HG03280 (cell line): Measurements from ENCODE around the gene SMAD2.

Experiments used
- ATAC-seq: cut with Tn5 transposase; IDR thresholded peaks from one replicate; pipeline ENCODE4 v1.9.1; 2021; ENCODE audit warnings: mild to moderate bottlenecking, moderate library complexity; ENCODE audit not compliant: unreplicated experiment

Gene SMAD2

DNA sequence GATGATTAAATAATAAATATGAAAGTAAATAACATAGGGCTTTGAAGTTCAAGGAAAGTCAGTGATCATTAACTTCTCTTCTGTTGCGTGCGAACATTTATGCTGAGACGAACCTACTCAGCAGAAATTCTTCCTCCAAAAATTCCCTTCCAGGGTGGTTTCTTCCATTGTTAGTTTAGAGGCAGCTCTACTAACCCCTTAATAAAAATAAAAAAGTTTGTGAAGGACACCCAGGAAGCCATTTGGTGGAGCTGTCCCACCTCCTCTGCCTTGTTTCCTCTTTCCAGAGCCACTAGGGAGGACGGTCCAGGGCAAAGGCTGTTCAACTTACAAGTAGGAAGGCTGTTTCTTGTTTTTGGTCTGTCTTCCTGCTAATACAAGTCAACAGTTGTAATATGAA, 2.1 kb upstream of the SMAD2 start:
- ATAC-seq: no peak

DNA sequence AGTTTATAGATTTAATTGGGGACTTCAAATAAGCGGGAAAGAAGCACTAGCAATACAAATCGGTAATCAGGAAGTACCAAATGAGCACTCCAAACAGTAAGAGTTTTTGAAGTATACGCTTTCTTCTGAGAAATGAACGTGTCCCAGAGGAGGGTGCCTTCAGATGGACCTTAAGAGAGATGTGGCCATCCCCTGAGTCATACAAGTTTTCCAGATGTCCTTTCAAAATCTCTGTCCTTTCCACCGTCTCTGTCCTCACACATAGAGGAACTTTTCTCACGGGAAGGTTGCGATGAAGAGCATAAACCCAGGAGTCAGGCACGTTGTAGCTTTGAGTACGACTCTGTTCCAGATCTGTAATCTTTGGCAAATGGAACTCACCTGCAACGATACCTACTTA, 1.7 kb upstream of the SMAD2 start:
- no peak for ATAC-seq

DNA sequence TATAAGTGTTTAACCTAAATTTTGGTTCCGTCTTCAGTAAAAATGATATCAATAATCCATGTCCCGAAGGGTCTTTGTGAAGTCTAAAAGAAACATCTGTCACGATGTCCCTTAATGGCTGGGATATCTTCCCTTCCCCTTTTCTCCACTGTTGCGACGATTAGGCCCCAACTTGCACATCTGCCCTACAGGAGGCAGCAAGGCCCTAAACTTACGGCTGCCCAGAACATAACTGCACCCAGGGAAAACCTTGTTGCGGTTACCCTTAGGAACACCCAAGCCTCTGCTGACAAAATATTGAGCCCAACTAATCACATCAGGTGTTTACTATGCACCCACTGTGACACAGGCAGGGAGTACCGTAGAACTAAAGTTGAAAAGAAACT, 1.3 kb upstream of the SMAD2 start:
- no peak for ATAC-seq

DNA sequence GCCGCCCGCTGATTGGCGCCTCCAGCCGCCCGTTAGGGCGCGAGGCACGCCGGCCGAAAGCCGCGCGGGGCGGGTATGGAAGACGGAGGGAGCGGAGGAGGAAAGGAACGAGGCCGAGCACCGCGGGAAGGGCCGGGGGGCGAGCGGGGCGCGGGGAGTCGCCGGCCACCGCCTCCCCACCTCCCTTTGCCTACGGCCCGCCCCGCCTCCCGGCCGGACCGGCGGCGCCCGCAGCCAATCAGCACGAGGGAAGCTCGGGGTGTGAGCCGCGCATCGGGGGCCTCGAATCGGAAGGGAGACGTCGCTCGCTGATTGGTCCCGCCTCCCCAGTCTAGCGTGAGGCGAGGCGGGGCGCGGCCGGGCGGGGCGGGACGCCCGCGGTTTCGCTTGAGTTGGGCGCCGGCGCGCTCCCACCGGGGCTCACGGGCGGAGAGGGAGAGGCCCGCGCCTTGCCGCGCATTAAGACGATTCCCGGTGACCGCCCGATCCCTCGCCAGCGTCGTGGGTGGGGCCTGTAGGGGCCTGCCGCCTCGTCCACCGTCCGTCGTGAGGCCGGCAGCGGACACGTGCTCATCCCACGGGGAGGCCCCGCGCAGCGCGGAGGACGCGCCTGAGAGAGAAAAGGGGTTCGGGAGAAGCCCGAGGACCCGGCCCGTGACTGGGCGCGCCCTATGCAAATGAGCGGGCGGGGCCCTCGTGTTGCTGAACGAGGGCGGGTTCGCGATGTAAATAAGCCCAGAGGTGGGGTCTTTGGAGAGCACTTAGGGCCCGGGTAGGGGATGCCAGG, 665 bp upstream of the SMAD2 start:
- peak; percentile 84 for ATAC-seq

DNA sequence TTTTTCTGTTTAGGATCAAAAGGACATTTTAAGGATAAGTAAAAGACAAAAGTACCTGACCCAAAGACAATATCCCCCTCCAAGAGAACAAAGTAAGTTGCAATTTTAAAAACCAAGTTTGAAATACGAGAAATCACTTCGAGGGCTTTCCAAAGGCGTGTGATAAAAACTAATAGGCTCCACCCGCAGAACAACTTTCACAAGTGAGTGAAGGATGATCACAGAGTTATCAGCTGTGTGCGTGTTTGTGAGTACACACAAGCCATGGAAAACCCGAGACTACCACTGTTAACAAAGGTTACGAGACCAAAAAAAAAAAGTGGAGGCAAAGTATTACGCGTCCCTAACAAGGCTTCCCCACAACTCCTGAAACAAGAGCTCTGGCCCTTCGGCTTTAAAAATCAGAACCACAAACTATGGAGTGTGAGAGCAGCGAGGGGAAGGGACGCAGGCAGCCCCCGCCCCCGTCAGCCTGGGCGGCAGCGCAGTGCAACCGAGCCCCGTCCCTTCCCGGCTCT, 719 bp downstream of the SMAD2 start:
- no peak for ATAC-seq

DNA sequence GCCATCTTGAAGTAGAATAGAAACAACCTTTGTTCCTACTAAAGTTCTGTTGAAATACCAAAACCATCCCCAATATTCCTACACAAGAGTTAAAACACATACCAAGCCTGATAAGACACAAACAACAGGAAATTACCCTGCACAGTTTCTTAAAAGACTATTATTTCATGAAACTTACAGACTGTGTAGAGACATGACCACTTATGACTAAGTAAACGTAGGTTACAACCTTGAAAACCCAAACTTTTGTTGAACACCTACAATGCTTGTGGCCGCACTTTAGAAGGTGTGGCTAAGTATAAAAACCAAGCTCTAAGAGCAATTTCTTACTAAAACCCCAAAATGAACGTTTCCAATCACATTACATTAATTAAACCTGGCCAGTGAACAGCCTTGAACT, 2.0 kb downstream of the SMAD2 start:
- no peak for ATAC-seq

DNA sequence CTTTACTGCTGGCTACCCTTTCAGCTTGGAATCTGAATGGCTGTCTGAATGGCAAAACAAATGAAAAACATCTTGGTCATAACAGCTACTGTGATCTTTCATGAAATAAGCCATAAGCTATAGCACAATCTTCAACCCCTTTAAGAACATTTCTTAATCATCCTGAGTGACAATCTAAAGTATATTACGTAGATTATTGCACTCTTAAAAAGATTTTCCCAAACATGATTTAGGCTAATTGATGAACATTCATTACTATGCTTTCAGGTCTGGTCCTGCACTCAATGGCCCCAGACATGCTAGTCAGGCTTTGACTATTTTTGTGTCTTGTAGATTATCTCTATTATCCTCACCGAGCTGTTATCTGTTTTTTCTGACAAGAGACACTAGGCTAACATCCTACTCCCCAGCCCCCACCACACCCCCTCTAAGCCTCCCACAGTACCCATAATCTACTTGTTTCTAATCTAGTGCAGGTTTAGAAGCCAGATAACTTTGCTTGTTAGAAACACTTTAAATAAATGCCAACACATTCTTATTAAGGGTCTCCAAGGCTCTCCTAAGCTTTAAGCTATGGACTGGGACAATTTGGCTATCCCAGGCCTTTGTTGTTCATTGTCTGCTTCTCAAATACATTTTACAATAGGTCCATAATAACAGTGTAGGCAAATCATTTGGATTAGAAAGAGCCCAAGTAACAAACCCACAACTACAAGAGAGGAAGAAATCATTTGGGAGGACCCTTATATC, 4.2 kb downstream of the SMAD2 start:
- ATAC-seq: no peak

DNA sequence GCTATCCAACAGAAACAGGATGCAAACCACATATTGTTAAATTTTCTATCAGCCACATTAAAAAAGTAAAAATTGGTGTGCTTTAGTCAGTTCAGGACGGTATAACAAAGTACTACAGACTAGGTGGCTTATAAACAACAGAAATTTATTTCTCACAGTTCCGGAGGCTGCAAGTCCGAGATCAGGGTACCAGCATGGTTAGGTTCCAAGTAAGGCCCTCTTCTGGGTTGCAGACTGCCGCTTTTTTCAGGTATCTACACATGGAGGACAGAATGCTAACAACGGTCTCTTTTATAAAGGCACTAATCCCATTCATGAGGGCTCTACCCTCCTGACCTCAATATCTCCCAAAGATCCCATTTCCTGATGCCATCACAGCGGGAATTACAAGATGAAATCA, 10.5 kb downstream of the SMAD2 start:
- no peak for ATAC-seq

DNA sequence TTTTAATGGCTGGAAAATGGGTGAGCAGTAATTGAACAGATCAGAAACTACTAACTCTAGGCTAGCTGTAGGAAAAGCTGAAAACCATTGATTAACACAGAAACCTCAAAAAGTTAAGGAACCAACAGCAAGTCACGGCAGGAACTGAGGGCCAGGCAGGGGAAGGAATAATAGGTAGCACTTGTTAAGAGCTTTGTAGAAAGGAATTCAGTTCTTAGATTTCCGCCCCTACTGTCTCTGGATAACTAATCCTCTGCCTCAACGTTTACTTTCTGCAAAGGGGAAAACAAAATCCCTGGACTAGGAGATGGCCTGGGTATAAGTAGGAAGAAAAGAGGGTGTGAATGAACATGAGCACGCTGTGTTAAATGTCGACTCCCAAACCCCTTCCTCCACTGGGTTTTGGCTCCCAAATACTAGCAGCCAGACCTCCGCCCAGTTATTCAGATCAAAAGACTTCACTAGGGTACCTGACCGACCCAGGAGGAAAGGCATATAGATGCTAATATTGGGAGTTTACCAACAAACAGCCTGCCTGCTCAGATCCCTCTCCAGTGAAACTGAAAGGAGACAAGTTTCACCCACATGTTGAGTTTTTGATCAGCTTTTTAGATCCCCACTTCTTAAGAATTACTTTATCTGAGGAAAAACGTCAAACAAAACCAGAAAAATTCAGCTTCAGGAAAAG, 12.4 kb downstream of the SMAD2 start:
- ATAC-seq: no peak

DNA sequence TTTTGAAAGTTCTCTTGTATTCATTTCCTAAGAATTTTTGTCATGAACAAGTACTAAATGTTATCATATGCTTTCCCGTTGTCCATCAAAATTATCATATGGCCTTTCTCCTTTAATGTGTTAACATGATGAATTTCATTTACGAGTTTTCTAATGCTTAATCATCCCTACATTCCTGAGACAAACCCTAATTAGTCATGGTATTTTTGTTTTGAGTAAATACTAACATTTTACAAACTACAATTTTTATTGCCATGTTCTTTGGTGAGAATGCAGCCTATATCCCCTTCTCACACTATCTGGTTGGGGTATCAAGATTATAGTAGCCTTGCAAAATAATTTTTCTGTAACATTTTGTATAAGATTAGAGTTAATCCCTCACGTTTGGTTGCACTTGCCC, 14.5 kb downstream of the SMAD2 start:
- no peak for ATAC-seq

DNA sequence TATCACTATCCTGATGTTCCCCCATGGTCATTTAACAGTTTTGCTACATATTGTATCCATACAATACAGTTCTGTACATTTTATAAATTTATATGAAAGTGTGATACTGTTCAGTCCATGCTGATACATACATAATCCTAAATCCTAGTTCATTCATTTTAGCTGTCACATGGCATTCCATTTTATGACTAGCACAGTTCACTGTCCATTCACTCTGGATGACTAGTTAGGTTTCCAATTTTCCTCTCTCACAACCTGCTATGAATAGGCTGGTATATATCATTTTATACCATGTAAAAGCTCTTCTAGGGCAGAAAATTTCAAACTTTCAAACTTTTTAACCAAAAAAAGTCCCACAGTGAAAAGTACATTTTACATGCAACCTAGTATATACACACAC, 15.2 kb downstream of the SMAD2 start:
- ATAC-seq: no peak

DNA sequence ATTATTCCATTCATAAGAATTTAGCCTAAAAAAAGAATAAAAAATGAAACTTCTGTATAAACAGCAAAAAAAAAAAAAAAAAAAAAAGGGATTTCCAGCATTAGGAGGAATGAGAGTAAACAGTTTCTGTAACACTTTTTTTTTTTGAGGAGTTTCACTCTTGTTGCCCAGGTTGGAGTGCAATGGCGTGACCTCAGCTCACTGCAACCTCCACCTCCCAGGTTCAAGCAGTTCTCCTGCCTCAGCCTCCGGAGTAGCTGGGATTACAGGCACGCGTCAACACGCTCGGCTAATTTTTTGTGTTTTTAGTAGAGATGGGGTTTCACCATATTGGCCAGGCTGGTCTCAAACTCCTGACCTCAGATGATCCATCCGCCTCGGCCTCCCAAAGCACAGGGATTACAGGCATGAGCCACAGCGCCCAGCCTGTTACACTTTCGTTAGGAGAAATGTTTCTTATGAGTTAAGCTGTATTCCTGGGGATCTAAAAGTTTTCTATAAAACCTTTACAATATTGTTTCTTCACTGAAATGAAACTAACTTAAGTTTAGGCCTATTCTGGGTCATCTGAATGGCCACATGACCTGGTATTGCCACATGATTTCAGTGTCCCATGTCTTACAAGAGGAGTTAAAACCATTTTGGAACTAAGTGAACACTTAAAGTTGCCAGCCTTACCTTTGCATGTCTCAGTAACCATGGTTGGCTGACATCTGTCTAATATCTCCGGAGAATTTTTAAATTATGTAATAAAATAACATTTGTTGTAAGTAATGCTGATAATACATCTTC, 17.5 kb downstream of the SMAD2 start:
- ATAC-seq: no peak

DNA sequence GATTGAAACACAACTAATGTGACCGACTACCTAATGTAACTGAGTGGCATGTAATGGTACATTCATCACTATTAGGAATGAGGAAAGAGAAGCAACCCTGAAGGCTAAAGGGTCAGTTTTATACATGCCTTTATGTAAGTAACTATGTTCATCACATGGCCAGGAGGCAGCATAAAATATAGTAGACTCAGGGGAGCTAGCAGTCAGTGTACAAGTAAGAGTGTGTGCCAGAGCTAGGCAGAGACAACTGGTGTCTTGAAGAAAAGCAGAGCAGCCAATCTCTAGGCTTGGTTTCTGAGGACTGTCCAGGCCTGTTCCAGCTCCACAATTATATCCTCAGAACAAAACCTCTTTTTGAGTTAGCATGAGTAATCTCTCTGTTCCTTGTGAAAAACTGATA, 18.1 kb downstream of the SMAD2 start:
- no peak for ATAC-seq

DNA sequence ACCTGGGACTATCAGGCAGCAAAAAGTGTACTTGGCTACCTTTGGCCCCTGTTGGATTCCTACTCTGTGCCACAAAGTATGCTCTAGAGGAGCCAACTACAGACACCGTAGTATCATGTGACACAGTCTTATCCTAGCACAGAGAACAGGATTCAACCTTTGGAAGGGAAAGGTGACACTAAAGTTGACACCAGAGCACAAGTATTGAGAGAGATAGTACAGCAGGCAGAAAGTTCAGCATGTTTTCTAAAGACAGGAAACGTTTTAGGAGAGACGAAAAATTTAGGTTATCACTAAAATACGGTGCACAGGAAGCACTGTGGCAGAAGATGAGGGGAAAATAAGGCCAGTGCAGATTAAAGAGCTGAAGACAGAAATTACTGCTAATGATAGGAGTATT, 18.6 kb downstream of the SMAD2 start:
- no peak for ATAC-seq

DNA sequence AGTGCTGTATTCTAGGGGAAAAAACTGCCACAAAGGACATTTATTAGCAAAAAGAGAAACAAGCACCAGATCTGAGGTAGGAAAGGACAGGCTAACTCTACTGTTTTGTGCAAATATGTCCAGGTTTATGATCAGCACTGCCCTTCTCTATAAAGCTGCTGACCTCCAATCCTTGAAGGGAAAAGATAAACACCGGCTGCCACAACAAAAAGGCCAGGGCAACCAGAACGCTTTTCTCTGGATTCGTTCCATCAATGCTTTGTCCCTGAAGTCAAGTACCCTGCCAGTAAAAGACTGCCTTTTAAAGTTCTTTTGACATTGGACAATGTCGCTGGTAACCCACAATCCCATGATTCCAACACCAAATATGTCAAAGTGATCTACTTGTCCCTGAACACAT, 21.0 kb downstream of the SMAD2 start:
- ATAC-seq: no peak

DNA sequence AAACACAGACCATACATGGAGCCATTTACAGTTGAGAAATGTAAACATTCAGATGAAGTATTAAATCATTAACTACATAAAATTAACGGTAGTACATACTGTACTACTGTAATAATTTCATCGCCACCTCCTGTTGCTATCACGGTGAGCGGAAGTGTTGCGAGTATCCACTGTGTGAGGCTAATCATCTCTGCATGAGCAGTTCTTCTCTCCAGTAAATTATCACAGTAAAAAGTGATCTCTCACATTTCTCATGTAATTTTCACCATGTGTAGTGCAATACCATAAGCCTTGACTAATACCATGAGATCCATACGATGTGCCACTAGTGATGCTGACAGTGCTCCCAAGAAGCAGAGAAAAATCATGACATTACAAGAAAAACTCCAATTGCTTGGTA, 21.9 kb downstream of the SMAD2 start:
- ATAC-seq: no peak

DNA sequence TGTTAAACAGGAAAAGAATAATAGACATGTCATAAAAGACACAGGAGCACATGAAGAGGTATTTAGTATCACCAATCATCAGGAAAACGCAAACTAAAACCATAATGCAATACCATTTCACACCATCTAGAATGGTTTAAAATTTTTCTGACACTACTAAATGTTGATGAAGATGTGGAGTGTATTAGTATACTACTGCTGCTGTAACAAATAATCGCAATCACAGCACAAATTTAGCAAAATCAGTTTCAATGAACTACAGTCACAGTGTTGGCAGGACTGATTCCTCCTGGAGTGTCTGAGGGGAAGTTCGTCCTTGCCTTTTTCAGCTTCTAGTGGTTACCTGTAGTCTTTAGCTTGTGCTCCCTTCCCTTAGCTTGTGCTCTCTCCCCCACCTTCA, 24.1 kb downstream of the SMAD2 start:
- no peak for ATAC-seq

DNA sequence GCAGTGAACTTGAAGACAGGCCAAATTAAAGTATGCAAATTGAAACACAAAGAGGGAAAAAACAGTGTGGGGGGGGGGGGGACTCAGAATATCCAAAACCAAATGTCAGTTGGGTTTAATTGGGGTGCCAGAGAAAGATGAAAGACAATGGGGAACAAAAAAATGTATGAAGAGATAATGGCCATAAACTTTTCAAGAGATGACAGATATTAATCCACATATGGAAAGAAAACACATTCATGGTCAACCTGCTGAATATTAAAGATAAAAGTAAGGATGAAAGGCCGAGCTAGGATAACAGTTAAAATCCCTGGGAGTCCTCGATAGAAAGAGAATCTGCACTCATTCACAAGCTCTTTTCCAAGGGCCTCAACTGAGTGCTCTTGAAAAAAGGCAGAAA, 26.6 kb downstream of the SMAD2 start:
- no peak for ATAC-seq

DNA sequence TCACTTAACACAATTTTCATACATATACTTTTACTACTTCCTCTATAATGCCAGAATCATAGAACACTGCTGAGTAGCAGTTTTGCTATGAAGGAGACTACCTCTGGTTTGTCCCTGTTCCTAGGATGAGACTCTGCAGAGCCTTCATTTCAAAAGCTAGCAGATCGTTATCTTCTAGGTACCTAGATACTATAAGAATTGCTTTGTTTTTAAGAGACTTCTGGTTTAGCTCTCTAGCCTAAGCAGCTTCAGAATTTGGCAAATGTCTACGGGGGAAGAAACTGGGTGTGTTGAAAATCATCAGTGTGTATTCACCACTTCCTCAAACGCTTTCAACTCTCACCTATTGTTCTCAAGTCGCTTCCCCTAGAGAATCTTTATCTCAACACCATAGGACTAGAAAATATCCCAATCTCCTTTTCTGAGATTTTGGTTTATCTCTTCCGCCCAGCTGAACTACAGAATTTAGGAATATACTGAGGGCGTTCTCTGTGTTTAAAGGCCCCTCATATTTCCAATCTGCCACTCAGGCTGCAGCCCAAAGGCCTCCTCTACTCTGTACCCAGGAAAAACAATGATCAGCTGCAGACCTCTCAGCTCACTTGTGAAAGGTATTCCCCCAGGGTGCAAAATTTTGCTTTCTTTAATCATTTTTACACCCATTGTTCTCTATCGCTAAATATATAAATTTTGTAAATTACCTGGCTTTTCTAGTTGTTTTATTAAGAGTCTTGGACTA, 28.7 kb downstream of the SMAD2 start:
- ATAC-seq: peak; percentile 75

DNA sequence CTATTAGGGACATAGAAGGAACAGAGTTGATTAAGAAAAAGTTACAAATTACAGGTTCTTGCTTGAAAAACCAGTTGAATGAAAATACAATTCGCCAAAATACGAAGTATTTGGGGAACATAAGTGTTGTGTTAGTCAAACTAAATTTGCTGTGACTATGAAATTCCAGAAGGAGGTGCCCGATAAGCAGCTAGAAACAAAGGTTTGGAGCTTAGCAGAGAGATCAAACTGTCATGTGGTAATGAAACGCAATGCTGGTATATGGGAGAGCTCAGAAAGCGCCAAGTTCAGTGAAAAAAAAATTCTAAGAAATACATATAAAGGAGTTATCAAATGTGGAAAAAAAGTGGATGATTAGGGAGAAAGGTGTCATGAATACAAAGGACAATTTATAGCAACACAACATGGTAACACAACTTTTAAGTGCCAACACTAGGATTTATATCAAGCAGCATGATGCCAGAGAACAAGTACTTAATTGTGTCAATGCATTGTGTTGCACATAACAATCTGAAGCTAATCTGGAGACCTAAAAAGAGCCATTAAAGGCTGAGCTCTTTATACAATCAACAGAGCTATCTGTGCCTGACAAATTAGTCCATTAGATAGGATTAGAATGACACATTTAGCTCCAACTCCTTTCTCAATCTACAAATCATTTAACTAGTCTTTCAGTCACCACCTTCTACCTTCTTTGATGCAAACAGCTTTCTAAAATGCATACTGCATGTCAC, 31.2 kb downstream of the SMAD2 start:
- no peak for ATAC-seq
